Stimulated activated CD4-positive, alpha-beta T cell treated with anti-CD3 and anti-CD28 coated beads, Interleukin-2, amount 100 ng/mL, for 24 hours (primary cell): Measurements from ENCODE around the gene INPP5F.

Experiments used
- DNase-seq, 2 donors: peaks; one replicate each; pipeline ENCODE4 v3.0.0-alpha.2; 2020

Gene INPP5F, protein sequence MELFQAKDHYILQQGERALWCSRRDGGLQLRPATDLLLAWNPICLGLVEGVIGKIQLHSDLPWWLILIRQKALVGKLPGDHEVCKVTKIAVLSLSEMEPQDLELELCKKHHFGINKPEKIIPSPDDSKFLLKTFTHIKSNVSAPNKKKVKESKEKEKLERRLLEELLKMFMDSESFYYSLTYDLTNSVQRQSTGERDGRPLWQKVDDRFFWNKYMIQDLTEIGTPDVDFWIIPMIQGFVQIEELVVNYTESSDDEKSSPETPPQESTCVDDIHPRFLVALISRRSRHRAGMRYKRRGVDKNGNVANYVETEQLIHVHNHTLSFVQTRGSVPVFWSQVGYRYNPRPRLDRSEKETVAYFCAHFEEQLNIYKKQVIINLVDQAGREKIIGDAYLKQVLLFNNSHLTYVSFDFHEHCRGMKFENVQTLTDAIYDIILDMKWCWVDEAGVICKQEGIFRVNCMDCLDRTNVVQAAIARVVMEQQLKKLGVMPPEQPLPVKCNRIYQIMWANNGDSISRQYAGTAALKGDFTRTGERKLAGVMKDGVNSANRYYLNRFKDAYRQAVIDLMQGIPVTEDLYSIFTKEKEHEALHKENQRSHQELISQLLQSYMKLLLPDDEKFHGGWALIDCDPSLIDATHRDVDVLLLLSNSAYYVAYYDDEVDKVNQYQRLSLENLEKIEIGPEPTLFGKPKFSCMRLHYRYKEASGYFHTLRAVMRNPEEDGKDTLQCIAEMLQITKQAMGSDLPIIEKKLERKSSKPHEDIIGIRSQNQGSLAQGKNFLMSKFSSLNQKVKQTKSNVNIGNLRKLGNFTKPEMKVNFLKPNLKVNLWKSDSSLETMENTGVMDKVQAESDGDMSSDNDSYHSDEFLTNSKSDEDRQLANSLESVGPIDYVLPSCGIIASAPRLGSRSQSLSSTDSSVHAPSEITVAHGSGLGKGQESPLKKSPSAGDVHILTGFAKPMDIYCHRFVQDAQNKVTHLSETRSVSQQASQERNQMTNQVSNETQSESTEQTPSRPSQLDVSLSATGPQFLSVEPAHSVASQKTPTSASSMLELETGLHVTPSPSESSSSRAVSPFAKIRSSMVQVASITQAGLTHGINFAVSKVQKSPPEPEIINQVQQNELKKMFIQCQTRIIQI

DNA sequence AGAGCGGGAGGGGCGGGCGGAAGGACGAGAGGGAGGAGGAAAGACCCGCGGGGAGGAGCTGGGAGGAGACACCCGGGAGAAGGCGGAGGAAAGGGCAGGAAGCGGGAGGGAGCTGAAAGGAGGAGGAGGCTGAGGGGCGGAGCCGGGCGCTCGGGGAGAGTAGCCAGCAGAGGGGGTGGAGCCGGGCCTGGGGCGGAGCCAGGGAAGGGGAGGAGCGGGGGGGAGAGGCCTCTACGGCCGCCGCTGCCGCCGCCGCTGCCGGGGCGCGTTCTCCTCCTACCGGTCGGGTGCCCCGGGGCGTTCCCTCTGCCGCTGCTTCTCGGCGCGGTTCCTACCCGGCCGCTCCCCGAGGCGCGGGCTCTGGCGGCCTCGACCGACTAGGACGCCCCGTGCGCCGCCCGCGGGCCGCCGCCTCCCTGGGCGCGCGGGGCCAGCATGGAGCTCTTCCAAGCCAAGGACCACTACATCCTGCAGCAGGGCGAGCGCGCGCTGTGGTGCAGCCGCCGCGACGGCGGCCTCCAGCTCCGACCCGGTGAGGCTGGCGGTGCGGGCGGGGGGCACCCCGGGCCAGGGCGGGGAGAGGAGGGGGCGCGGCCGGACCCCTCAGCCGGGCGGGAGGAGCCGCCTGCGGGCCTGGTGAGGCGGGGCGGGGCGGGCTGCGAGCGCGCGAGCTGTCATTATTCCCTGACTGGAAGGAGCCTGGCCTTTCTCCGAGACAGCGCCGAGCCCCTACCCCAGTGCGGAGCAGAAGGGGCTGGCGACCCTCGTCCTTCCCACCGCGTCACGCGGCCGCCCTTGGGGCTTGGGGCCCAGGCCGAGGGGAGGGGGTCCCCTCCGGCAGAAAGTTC, at the start of gene INPP5F:
INPP5F (plus strand) TSS at position 223 of the 848 bp plus-strand sequence; CDS start at position 436, 213 bp downstream.
- DNase-seq: peak; percentile 100

DNA sequence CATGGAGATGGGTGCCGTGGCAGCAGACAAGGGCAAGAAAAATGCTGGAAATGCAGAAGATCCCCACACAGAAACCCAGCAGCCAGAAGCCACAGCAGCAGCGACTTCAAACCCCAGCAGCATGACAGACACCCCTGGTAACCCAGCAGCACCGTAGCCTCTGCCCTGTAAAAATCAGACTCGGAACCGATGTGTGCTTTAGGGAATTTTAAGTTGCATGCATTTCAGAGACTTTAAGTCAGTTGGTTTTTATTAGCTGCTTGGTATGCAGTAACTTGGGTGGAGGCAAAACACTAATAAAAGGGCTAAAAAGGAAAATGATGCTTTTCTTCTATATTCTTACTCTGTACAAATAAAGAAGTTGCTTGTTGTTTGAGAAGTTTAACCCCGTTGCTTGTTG, 48.7 kb upstream of the INPP5F start:
- DNase-seq: no peak

DNA sequence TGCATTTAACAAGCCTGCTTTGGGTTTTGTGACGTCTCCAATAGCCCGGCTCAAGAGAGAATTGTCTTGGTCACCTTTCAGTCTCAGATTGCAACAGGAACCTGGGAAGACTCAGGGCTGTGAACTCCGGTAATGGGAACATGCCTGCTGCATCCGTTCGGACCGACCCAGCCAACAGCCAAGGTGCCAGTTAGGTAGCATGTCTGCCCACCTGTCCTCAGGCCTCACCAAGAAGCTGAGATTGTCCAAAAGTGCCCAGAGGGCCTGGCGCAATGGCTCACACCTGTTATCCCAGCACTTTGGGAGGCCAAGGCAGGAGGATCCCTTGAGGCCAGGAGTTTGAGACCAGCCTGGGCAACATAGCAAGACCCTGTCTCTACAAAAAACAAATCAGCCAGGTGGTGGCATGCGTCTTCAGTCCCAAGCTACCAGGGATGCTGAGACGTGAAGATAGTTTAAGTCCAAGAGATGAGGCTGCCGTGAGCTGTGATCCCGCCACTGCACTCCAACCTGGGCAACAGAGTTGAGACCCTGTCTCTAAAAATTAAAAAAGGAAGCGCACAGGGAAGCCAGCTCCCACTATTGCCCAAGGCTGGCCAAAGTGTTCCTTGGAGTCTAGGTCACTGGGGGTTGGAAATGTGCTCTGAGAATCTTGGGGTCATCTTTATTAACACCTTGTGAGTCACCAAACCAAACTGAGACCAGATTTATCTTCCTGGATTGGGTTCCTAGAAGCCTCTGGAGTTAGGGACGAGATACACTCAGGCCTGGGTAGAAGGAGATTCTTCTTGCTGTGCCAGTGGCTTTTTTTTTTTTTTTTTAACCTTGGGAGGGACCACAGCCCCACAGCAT, 47.7 kb upstream of the INPP5F start:
- DNase-seq: no peak

DNA sequence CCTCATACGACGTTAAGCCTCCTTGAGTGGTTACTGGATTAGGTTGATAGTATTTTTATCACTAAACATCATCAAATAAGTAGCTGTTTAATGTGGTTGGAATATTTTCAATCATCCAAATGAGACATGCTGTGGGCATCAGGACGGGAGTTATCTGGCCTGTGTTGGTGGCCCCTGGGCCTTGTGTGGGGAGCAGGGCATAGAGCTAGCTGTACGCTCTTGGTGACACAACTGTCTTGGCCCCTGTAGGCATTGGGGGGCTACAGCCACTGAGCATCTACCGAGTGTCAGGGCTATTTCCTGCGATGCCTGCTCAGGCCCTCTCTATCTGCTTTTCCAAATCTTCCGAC, 46.4 kb upstream of the INPP5F start:
- no peak for DNase-seq

DNA sequence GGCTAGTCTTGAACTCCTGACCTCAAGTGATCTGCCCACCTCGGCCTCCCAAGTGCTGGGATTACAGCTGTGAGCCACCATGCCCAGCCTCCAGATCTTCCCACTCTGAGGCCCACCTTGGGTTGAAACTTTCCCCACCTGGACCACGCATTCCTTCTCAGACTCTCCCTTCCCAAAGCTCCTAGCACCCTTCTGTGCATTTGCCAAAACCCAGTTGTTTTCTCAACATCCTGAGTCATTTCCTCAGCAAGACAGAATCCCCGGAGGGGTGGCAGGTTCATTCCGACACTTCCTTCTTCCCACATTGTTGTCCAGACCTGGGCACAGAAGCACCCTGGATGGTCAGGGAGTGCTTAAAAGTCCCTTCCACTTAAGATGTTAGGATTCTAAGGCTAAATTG, 45.8 kb upstream of the INPP5F start:
- no peak for DNase-seq

DNA sequence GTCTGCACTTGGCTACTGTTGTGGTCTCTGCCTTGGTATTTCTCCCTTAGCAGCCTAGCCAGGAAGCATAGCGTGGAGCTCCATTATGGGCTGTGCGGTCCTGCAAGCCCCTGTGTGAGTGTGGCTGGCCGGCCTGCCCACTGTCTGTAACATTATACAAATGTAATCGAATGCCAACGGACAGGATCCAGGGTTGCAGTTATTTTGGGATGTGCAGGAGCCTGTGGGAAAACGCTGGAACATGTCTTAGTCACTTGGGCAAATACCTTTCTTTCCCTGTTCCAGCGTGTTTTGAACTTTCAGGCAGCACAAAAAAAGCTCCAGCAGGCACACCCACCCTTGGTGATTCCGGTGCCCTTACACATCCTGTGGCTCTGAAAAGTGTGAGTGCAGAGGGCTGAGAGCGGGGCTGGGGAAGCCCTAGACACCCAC, 45.2 kb upstream of the INPP5F start:
- no peak for DNase-seq

DNA sequence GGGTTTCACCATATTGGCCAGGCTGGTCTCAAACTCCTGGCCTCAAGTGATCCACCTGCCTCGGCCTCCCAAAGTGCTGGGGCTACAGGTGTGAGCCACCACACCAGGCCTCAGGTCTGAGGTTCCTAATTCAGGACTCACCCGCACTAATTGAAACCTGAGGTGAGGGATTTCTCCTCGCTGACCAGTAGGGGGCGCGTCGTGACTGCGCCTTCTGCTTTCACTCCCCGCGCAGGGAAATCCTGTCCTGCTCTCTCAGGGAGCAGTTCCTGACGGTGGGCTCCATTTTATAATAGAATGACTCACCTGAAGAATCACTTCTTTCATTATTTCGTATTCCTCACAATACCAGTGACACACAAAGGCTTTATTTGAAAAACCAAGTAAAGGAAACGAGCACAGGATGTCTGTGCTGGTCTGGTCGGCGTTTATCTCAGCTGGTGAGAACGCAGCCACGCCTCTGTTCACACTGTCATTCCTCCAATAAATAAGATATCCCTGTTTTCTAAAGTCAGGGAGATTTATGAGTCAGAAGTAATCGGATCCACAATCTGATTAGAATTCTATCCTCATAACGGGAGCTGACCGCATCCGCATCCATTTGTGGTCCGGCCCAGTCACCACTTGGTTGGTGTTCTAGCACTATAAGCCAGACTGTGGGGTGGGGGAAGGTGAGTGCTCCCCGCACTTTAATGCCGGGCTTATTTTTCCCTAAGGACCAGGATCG, 39.2 kb upstream of the INPP5F start:
- peak; percentile 89 to 90 for DNase-seq

DNA sequence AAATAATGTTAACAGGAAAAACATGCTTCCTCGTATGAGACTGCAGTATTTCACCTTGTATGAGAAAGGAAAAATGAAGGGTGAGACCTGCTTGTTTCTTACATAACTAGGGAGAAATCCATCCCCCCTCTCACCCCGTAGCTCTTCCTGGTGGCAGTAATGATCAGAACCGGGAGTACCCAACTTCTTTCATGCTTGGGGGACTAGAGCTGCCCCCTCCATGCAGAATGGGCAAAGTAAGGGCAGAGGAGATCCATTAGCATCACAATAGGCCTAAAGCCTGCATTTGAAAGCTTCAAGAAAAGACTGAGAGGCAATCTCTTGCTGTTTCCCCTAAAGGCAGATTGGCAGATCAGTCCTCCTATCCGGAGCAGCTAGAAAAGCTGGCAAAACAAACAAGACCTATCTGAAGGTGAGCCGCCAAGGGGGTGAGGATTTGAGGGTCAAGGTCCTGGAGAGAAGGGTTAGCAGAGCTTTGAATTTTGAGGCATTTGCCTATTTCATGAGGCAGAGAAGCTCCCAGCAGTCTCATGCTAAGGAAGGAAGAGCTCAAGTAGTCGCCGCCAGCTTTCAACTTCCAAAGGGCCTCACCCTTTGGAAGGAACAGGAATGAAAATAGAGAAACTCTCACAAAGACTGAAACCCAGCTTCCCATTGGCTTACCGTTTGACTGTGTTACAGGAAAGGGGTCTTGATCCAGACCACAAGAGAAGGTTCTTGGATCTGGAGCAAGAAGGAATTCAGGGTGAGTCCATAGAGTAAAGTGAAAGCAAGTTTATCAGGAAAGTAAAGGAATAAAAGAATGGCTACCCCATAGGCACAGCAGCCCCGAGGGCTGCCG, 38.4 kb upstream of the INPP5F start:
- no peak for DNase-seq

DNA sequence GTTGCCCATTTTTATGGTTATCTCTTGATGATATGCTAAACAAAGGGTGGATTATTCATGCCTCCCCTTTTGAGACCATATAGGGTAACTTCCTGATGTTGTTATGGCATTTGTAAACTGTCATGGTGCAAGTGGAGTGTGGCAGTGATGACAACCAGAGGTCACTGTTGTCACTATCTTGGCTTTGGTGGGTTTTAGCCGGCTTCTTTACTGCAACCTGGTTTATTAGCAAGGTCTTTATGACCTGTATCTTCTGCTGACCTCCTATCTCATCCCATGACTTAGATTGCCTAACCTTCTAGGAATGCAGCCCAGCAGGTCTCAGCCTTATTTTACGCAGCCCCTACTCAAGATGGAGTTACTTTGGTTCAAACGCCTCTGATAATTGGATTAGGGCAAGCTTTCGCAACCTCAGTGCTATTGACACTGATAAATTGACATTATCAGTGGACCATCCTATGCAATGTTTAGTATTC, 37.8 kb upstream of the INPP5F start:
- DNase-seq: no peak

DNA sequence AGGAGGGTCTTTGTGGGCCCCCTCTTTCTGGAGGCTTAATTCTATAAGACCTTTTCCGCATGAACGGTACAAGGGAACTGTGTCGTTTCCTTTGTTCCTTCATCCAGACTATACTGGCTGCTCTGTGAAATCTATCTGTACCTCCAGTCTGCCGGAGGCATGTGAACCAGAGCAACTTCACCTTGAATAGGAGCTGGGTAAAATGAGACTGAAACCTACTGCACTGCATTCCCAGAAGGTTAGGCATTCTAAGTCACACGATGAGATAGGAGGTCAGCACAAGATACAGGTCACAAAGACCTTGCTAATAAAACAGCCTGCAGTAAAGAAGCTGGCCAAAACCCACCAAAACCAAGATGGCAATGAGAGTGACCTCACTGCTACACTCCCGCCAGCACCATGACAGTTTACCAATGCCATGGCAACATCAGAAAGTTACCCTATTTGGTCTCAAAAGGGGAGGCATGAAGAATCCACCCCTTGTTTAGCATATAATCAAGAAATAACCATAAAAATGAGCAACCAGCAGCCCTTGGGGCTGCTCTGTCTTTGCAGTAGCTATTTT, 36.8 kb upstream of the INPP5F start:
- DNase-seq: no peak

DNA sequence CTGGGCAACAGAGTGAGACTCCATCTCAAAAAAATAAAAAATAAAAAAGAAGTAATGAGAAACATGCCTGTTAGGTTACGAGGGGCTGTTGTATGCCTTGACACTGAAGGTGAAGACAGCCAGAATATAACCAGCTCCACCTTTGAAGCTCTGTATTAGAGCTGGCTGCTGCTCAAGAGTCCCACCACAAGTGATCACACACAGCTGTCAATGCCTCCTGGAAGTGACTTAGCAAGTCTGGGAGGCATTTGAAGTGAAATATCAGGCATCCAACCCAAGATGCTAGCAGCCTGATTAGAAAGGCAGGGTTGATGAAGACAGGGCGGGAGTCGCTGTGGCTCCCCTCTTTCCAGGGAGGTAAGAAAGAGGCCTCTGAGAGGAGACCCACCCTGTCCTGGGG, 34.1 kb upstream of the INPP5F start:
- DNase-seq: no peak

DNA sequence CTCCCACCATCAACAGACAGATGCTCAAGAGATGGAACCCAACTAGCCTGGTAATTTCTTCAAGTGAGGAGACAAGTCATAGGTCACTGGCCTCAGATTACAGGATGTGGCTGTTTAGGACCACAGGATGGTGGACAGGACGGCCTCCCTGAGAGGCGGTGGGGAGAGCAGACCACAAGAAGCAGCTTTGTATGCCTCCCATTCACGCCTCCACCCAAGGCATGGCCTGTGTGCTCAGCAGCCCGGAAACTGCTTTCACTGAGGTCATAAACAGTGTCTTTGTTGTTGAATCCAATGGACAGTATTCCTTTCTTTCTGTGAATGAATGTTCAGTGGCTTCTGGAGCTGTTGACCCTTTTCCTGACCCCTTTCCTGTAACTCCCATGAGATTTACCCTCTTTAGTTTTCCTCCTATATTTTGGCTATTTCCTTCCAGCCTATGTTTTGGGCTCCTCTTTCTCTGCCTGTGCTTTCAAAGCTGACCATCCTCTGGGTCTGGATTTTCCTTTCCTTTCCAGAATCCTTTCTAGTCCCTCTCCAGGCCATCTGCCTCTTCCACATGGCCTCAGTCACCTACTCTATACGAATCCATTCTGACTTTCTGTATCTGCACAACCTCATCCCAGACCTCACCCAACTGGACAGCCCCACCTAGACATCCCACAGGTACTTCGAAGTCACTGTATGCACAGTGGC, 32.4 kb upstream of the INPP5F start:
- DNase-seq: no peak

DNA sequence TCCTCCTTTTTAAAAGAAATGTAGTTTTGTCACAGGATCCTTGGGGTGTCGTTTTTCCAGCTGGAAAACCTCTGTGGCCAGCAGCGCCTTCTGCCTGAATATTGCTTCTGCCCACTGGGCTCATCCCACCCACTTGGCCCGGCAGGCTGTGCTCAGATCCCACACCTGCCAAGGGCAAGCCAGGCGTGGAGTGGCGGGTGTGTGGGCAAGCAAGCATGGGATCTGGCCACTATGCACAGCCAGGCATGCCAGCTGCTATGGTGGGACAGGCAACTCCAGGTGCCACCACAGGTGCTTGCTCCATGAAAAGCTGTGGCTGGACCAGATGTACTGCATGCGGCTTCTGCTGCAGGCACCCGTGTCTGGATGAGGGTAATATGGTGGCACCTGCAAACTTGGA, 31.2 kb upstream of the INPP5F start:
- DNase-seq: no peak

DNA sequence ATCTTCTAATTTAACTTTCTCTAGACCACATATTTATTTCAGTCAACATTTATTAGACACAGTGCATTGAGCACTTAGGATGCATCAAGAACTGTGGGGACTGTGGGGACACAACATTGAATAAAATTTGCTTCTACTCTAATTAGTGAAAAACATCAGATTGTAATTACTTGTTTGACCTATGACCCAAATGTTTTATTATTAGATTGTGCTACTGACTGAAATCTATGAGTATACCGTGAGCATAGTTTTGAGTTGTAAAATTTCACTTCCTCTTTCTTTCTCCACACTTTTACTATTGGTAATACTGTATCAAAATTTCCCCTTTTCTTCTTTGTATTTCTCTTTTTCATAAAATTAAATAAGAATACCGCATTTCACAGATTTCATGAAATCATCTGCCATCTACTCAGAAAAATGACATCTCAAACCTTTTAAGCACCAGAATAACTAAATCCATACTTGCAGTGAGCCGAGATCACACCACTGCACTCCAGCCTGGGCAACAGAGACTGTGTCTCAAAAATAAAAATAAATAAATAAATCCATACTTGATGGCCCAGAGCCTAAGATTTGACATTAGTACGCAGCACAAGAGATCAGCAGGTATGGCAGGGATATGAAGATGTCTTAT, 25.4 kb upstream of the INPP5F start:
- DNase-seq: no peak

DNA sequence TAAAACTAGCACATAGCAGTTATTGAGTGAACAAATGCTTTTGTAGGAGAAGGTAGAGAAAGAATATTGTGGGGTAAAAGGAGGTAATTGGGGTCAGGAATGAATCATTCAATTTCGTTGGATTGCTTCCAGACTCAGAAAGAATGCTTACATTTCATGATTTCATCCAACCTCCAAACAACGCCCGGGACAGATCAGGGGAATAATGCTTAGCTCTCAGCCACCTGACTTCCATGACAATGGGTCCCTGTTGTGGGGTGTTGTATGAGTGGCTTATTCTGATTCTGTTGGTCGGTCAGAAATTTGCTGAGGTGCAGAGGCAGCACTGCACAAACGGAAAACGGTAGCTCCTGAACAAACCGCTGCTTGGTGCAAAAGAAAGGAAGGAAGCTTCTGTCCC, 24.0 kb upstream of the INPP5F start:
- no peak for DNase-seq

DNA sequence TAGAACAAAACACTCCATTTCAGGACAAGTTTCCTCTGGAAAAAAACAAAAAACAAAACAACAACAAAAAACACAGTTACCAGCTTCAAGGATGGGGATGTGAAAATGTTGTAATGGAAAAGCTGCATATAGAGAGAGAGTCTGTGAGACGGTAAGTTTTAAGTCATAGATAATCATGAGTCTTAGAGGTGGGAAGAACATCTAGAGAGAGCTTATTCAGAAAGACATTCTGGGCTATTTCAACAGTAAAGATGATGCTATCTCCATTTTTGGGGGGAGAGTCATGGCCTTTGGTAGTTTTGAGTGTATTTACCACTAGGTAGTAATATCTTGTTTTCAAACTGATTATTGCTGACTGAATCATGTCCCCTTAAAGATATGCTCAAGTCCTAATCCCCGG, 23.3 kb upstream of the INPP5F start:
- DNase-seq: no peak

DNA sequence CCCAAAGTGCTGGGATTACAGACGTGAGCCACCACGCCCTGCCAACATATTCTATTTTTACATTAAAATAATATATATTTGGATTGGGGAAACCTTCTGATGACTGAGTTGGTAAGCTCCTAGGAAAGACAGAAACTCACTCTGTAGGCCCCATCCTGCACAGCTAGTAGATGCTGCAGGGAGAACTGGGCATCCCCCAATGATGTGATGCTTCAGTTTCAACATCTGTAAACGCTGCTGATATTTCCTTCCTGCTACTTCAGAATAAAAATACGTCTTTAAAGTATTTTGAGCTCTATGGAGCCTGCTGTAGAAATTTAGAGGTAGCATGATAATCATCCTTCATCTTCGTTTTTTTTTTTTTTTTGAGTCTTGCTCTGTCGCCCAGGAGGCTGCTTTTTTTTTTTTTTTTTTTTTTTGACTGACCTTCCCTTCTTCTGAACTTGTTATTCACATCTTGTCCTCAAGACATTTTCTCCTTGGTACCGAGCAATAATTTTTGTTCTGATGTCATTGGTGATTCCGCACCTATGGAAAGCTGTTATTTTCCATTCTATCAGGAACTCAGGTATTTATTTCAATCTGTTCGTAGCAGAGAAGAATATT, 21.8 kb upstream of the INPP5F start:
- no peak for DNase-seq

DNA sequence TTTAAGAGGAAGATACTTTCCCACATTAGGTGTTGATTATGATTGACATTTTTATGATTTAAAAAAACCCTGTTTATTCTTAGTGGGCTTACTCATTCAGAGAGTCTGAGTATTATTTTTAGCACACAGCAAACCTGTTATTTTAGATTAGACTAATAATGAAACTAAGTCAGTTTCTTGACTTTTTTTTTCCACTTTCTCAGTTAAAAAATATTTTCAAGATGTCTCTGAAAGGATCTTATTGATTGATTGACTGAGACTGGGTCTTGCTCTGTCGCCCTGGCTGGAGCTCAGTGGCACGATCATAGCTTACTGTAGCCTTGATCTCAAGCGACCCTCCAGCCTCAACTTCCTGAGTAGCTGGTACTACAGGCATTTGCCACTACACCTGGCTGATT, 20.4 kb upstream of the INPP5F start:
- peak in 1 of 2 donors; percentile 45 for DNase-seq
